SK-N-SH (cell line): ENCODE measurements around the gene TSPYL2. TPM values are rescaled to one million over a fixed set of nuclear protein-coding genes. Genes with fewer than 3 reads are reported as not detected.

Source experiments
- CTCF ChIA-PET: fragments of 300-600, 350-600 bp; formaldehyde crosslinking; extraction: SDS; loops from one replicate; lab custom pipeline; 2021; lab: Yijun Ruan, JAX
- POLR2A ChIA-PET: fragments of 350-600 bp; sonication (Branson Sonifier 250); formaldehyde crosslinking; extraction: SDS; loops from one replicate; lab custom pipeline; 2020; ENCODE audit warnings: antibody characterized with exemption, inconsistent platforms; lab: Yijun Ruan, JAX
- DNase-seq: peaks from one replicate; pipeline ENCODE4 v3.0.0; 2012
- H2AFZ ChIP-seq: fragments of 200-600 bp; sonication (generic); 2 replicates; pipeline ENCODE4 v1.8.1; 2016; ENCODE audit warnings: antibody characterized with exemption, mild to moderate bottlenecking, low read depth
- H3F3A ChIP-seq: fragments of 200-600 bp; sonication (generic); replicated peaks from 2 replicates; pipeline ENCODE3; 2016; ENCODE audit warnings: antibody characterized with exemption, mild to moderate bottlenecking; ENCODE audit not compliant: insufficient read depth
- H3K27ac ChIP-seq, 2 experiments: fragments of 200-500 bp in 1 of 2; fragments of 200-600 bp in 1 of 2; sonication (Bioruptor generic) in 1 of 2; sonication (generic), shearing (Covaris generic) in 1 of 2; 2 replicates each; pipeline versions ENCODE4 v1.5.1 to v1.6.1; 2014 to 2016; ENCODE audit warnings: low read depth in 2 of 2, inconsistent platforms in 1 of 2, low read length in 1 of 2, mild to moderate bottlenecking in 1 of 2, mixed read lengths in 1 of 2
- H3K27me3 ChIP-seq: fragments of 200-600 bp; sonication (generic), shearing (Covaris generic); 2 replicates; pipeline ENCODE4 v1.6.1; 2016; ENCODE audit warnings: mixed run types; ENCODE audit not compliant: insufficient read depth
- H3K36me3 ChIP-seq, 2 experiments: fragments of 200-500 bp in 1 of 2; fragments of 200-600 bp in 1 of 2; sonication (Bioruptor generic) in 1 of 2; sonication (generic) in 1 of 2; replicated peaks in 1 of 2; 2 replicates each; pipeline versions ENCODE3 to v1.5.1; 2014 to 2016; ENCODE audit warnings: low read length in 1 of 2, mild to moderate bottlenecking in 1 of 2; ENCODE audit not compliant: insufficient read depth in 2 of 2, control insufficient read depth in 1 of 2
- H3K4me1 ChIP-seq, 2 experiments: fragments of 200-500 bp in 1 of 2; fragments of 200-600 bp in 1 of 2; sonication (Bioruptor generic) in 1 of 2; sonication (generic), shearing (Covaris generic) in 1 of 2; 2 replicates each; pipeline versions ENCODE4 v1.5.1 to v1.6.1; 2014 to 2016; ENCODE audit warnings: low read depth in 1 of 2, low read length in 1 of 2, mixed run types in 1 of 2; ENCODE audit not compliant: insufficient read depth in 2 of 2, control insufficient read depth in 1 of 2
- H3K4me2 ChIP-seq: fragments of 200-600 bp; sonication (generic), shearing (Covaris generic); 2 replicates; pipeline ENCODE4 v1.6.1; 2017; ENCODE audit warnings: mixed run types
- H3K4me3 ChIP-seq, 2 experiments: fragments of 200-500 bp in 1 of 2; fragments of 200-600 bp in 1 of 2; sonication (Bioruptor generic) in 1 of 2; sonication (generic), shearing (Covaris generic) in 1 of 2; 2 replicates each; pipeline versions ENCODE4 v1.5.1 to v1.8.1; 2014 to 2016; ENCODE audit warnings: low read depth in 2 of 2, inconsistent platforms in 1 of 2, low read length in 1 of 2, mild to moderate bottlenecking in 1 of 2, mixed read lengths in 1 of 2, moderate library complexity in 1 of 2
- H3K79me2 ChIP-seq: fragments of 200-600 bp; sonication (generic); 2 replicates; pipeline ENCODE4 v1.8.1; 2017; ENCODE audit warnings: mild to moderate bottlenecking; ENCODE audit not compliant: insufficient read depth
- H3K9ac ChIP-seq: fragments of 200-600 bp; sonication (generic); 2 replicates; pipeline ENCODE4 v1.6.1; 2017; ENCODE audit warnings: mixed run types
- H3K9me2 ChIP-seq: fragments of 200-600 bp; sonication (generic); 2 replicates; pipeline ENCODE4 v1.6.1; 2017; ENCODE audit warnings: mixed run types
- H3K9me3 ChIP-seq: fragments of 200-600 bp; sonication (generic); 2 replicates; pipeline ENCODE4 v1.6.1; 2017; ENCODE audit warnings: mixed run types, mild to moderate bottlenecking, moderate library complexity
- H4K20me1 ChIP-seq: fragments of 200-600 bp; sonication (generic); 2 replicates; pipeline ENCODE4 v1.6.1; 2017; ENCODE audit warnings: mild to moderate bottlenecking, mixed run types; ENCODE audit not compliant: insufficient read depth
- EP300 ChIP-seq, 2 experiments: IDR thresholded peaks; 2 replicates each; pipeline versions ENCODE4 v1.4.0 to v1.6.1; 2012; ENCODE audit warnings: borderline replicate concordance in 1 of 2, low read depth in 1 of 2, low read length in 1 of 2
- EZH2phosphoT487 ChIP-seq: fragments of 200-600 bp; sonication (generic); IDR thresholded peaks from 2 replicates; pipeline ENCODE4 v1.6.1; 2017; ENCODE audit warnings: low read depth, mixed run types, mild to moderate bottlenecking, antibody characterized with exemption, moderate library complexity, borderline replicate concordance
- FOSL2 ChIP-seq: IDR thresholded peaks from 2 replicates; pipeline ENCODE4 v1.4.0; 2012; ENCODE audit warnings: low read depth, mild to moderate bottlenecking, moderate library complexity, borderline replicate concordance
- FOXM1 ChIP-seq: IDR thresholded peaks from 2 replicates; pipeline ENCODE4 v1.4.0; 2012; ENCODE audit warnings: low read depth, mild to moderate bottlenecking
- GATA2 ChIP-seq: sonication (generic); formaldehyde crosslinking; IDR thresholded peaks from 2 replicates; pipeline ENCODE4 v1.5.0; 2020; ENCODE audit warnings: mild to moderate bottlenecking, missing genetic modification reagents
- MXI1 ChIP-seq: IDR thresholded peaks from 2 replicates; pipeline ENCODE4 v1.6.1; 2012; ENCODE audit warnings: mild to moderate bottlenecking, low read depth, low read length, improper control_type of control experiment
- NRF1 ChIP-seq: IDR thresholded peaks from 2 replicates; pipeline ENCODE4 v1.6.1; 2012; ENCODE audit warnings: low read depth, mild to moderate bottlenecking, low read length
- PBX3 ChIP-seq: IDR thresholded peaks from 2 replicates; pipeline ENCODE4; 2012
- RCOR1 ChIP-seq: fragments of 150-350 bp; IDR thresholded peaks from 2 replicates; pipeline ENCODE4 v1.6.1; 2017; ENCODE audit warnings: antibody characterized with exemption, low read length
- RFX5 ChIP-seq: IDR thresholded peaks from 2 replicates; pipeline ENCODE4 v1.6.1; 2012; ENCODE audit warnings: mild to moderate bottlenecking, improper control_type of control experiment, low read length
- RXRA ChIP-seq: IDR thresholded peaks from 2 replicates; pipeline ENCODE4 v1.4.0; 2012; ENCODE audit warnings: low read depth, mild to moderate bottlenecking, borderline replicate concordance
- SIN3A ChIP-seq: IDR thresholded peaks from 2 replicates; pipeline ENCODE4 v1.6.1; 2012; ENCODE audit warnings: low read depth, mild to moderate bottlenecking, low read length, moderate library complexity, borderline replicate concordance
- TAF1 ChIP-seq: IDR thresholded peaks from 2 replicates; pipeline ENCODE4 v1.6.1; 2012; ENCODE audit warnings: low read depth, mild to moderate bottlenecking, low read length, moderate library complexity, borderline replicate concordance
- ZBTB33 ChIP-seq: IDR thresholded peaks from 2 replicates; pipeline ENCODE4 v1.4.0; 2012; ENCODE audit warnings: low read depth, borderline replicate concordance
- WGBS: methylation state at CpG from one replicate; pipeline ENCODE4 v1.1.6; 2017; ENCODE audit warnings: low lambda C conversion rate; 5-methylcytosine and 5-hydroxymethylcytosine counted together
- polyA plus RNA-seq, 3 experiments: library from polyadenylated mRNA; depleted of rRNA; stranded (reverse); fragments of >200 nt; gene quantifications; 2 replicates each; pipeline ENCODE4 v1.2.3, GENCODE V29; 2012

The TSPYL2 gene
- polyA plus RNA-seq, 1 of the 3 experiments (the other 2 are of a cell fraction): 26.4 TPM

- Histone ChIP-seq H3K27ac (no peak overlapping the region), H3K9me3 (no peaks in the 10 kb centered on the region), H3K36me3 (peaks cover 0 to 2% of the 10 kb centered on the region in 2 experiments), H3K9me2 (no peaks in the 10 kb centered on the region), H3K4me1 (peaks cover 0 to 5% of the 10 kb centered on the region in 2 experiments; a peak in 1 of 4 replicates), H3K79me2 (no peaks in the 10 kb centered on the region; the same call in 1 of the 2 replicates), H3F3A (no peaks in the 10 kb centered on the region), H3K4me3 (peak overlapping the region in 1 of 2 experiments; percentile 52; a peak in 1 of 4 replicates), H3K27me3 (peaks cover under 1% of the 10 kb centered on the region; the same call in 1 of the 2 replicates), H3K4me2 (peak overlapping the region; percentile 69), H3K9ac (no peak overlapping the region), H4K20me1 (no peaks in the 10 kb centered on the region), H2AFZ (no peak overlapping the region)
- POLR2A ChIA-PET: interaction anchor here (1.4 to 1.5 kb wide), 2 partner anchors 10 to 16 kb away, joined by 5 to 14 read pairs; partner anchors contain the start of gene TSPYL2
- CTCF ChIA-PET: interaction anchor here (0.6 to 3.3 kb wide), 9 partner anchors 9 to 45 kb away, joined by 3 to 41 read pairs (median 3); partner anchors contain the start of gene KANTR
- DNase-seq: no peak
- WGBS: 44% methylated on average over 9 of the region's 9 CpGs
- TF ChIP-seq RXRA (no peak), RCOR1 (no peak), MXI1 (no peak), SIN3A (no peak), GATA2 (CRISPR knock-in tag) (no peak), EZH2phosphoT487 (no peak), EP300 (IDR thresholded peaks at IDR 0.05; ENCODE audit: borderline replicate concordance in 1 of 2, low read depth in 1 of 2, low read length in 1 of 2) (no peak), TAF1 (no peak)
These were observed 9.6 kb upstream of the TSPYL2 start for GRCh38 chrX:53072418-53073114.

GRCh38 chrX:53073115-53073586 lies 9.0 kb upstream of the TSPYL2 start:
- POLR2A ChIA-PET: interaction anchor here (1.4 to 1.5 kb wide), 2 partner anchors 9 to 16 kb away, joined by 5 to 14 read pairs; partner anchors contain the start of gene TSPYL2
- no peaks in the 10 kb centered on the region for H4K20me1 ChIP-seq
- H3K4me2 ChIP-seq: peak overlapping the region; percentile 69; the same call in 1 of the 2 replicates
- no peak overlapping the region for H3K4me3 ChIP-seq
- H3F3A ChIP-seq: no peaks in the 10 kb centered on the region
- DNase-seq: no peak
- H3K27ac ChIP-seq: no peak overlapping the region
- CTCF ChIA-PET: interaction anchor here (1.5 to 3.3 kb wide), 2 partner anchors 16 to 18 kb away, joined by 3 to 41 read pairs; no protein-coding TSS in a partner anchor
- peaks cover 0 to 5% of the 10 kb centered on the region in 2 experiments; a peak in 1 of 4 replicates for H3K4me1 ChIP-seq
- TF ChIP-seq FOSL2 (no peak), EP300 (IDR thresholded peaks at IDR 0.05; ENCODE audit: borderline replicate concordance in 1 of 2, low read depth in 1 of 2, low read length in 1 of 2) (no peak), RXRA (no peak), FOXM1 (no peak), RFX5 (no peak), PBX3 (no peak), NRF1 (no peak), EZH2phosphoT487 (no peak), ZBTB33 (no peak)
- WGBS: 25% methylated on average over 6 of the region's 6 CpGs
- no peaks in the 10 kb centered on the region; the same call in 1 of the 2 replicates for H3K27me3 ChIP-seq
- no peaks in the 10 kb centered on the region; the same call in 1 of the 2 replicates for H3K79me2 ChIP-seq
- no peak overlapping the region for H2AFZ ChIP-seq
- H3K36me3 ChIP-seq: peaks cover 0 to 2% of the 10 kb centered on the region in 2 experiments
- H3K9me2 ChIP-seq: no peaks in the 10 kb centered on the region
- no peak overlapping the region for H3K9ac ChIP-seq
- no peaks in the 10 kb centered on the region for H3K9me3 ChIP-seq
